Measurements from ENCODE around the gene POTEH.
"Not testable (repeated sequence)": the region's sequence is repeated elsewhere in the genome, so short reads cannot be mapped to it uniquely, and the experiment has no call there.

Gene POTEH

DNA sequence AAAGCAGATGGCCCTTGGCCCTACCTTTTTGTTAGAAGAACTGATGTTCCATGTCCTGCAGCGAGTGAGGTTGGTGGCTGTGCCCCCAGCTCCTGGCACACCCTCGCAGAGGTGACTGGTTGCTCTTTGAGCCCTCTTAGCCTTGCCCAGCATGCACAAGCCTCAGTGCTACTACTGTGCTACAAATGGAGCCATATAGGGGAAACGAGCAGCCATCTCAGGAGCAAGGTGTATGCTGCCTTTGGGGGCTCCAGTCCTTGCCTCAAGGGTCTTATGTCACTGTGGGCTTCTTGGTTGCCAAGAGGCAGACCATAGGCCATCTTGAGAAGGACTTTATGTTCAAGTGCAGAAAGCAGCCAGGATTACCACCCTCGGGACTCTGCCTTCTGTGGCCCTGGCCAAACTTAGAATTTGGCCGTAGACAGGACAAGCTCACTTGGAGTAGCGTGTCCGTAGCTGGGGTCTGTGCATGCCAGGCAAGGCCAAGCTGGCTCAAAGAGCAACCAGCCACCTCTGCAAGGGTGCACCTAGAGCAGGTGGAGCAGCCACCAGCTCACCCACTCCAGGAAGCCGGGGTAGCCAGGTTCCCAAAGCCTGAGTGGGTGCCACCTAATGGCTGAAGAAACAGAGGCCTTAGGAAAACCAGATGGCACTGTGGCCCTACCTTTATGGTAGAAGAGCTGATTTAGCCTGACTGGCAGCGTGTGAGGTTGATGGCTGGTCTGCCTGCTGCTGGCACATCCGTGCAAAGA lies 48.5 kb downstream of the POTEH start:
- DNase-seq (ENCODE audit: low read depth): not testable (repeated sequence)

DNA sequence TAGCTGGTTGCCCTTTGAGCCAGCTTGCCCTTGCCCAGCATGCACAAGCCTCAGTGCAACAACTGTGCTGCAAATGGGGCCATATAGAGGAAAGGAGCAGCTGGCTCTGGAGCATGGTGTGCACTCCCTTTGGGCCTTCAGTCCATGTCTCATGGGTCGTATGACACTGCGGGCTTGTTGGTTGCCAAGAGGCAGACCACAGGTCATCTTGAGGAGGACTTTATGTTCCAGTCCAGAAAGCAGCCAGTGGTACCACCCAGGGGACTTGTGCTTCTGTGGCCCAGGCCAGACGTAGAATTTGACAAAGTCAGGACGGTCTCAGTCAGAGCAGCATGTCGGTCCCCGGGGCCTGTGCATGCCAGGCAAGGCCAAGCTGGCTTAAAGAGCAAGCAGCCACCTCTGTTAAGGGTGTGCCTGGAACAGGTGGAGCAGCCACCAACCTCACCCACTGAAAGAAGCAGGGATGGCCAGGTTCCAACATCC lies 49.1 kb downstream of the POTEH start:
- not testable (repeated sequence) for DNase-seq (ENCODE audit: low read depth)

DNA sequence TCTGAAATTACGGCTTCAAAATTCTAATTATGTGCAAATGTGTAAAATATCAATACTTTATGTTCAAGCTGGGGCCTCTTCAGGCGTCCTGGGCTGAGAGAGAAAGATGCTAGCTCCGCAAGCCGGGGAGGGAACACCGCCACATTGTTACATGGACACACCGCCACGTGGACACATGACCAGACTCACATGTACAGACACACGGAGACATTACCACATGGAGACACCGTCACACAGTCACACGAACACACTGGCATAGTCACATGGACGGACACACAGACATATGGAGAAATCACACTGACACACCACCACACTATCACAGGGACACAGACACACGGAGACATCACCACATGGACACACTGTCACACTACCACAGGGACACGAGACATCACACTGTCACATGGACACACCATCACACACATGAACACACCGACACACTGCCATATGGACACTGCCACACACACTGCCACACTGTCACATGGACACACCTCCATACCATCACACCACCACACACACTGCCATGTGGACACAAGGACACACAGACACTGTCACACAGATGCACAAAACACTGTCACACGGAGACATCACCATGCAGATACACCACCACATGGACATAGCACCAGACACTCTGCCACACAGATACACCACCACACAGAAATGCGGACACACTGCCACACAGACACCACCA lies 58.0 kb downstream of the POTEH start:
- DNase-seq (ENCODE audit: low read depth): not testable (repeated sequence)

DNA sequence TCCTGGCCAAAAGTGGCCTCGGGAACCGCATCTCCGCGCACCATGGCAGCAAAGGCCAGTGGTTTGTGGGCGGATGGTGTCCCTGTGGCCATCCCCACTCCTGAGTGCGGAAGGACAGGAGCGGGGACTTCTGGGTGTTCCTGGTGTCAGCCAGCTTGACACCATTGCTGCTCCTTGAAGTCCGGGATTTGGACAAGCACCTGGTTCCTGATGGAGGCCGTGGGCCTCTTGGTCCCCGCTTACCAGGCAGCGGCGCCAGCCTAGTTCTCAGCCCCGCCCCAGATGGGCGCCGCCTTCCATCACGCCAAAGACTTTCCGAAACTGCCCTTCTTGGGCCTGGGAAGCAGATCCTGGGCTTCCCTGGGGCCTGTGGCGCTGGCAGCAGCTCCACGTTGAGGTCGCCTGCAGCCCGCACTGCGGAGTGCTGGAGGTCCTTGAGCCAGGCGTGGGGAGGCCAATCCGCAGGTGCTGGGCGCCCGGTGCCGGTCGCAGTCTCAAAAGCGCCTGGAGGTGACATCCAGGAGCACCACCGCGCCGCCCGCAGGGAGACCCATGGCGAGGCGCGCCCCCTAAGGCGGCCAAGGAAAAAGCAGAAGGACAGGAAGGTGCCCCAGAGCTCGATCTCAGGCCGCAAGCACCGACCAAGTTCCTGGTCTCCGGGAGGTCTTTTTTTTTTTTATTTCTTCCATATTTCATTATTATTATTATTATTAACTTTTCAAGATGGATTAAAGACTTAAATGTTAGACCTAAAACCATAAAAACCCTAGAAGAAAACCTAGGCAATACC lies 59.5 kb downstream of the POTEH start:
- DNase-seq (ENCODE audit: low read depth): not testable (repeated sequence)

DNA sequence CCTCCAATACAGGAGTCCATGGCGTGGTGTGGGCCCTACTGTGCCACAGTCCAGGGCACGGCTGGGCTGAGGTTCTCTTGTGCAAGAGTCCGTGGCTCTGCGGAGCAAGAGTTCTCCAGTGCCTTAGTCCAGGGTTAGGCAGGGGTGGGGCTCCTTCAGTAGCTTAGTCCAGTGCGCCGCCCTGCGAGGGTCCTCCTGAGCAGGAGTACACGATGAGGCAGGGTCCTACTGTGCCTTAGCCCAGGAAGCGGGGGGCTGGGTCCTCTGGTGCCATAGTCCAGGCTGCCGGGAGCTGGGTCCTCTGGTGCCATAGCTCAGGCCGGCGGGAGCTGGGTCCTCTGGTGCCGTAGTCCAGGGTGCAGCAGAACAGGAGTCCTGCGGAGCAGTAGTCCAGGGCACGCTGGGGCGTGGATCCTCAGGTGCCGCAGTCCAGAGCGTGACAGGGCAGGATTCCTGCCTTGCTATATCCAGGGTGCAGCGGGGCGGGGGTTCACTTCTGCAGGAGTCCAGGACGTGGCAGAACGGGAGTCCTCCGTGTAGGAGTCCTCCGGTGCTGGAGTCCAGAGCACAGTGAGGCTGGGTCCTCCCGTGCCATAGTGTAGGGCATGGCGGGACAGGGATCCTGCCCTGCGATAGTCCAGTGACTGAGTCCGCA lies 69.7 kb downstream of the POTEH start:
- DNase-seq (ENCODE audit: low read depth): not testable (repeated sequence)

DNA sequence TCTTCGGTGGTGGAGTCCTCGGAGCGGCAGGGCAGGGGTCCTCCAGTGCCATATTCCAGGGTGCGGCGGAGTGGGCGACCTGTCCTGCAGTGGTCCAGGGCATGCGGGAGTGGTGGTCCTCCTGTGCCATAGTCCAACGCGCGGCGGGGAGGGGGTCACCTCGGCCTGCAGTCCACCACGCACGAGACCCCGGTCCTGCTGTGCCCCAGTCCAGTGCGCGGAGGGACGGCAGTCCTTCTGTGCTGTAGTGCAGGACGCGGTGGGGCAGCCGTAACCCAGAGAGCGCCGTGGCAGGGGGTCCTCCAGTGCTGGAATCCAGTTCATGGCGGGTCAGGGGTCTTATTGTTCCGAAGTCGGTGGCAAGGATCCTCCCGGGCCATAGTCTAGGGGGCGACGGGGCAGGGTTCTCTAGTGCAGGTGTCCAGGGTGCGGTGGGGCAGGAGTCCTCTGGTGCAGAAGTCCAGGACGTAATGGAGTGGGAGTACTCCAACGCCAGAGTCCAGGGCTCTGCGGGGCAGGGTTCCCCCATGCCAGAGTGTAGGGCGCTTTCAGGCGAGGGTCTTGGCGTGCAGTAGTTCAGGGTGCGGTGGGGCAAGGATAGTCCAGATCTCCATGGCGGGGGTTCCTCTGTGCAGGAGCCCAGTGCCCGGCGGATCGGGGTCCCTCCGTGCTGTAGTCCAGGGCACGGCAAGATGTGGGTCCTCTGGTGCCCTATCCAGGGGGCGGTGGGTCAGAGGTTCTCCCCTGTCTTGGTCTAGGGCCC lies 70.7 kb downstream of the POTEH start:
- not testable (repeated sequence) for DNase-seq (ENCODE audit: low read depth)

DNA sequence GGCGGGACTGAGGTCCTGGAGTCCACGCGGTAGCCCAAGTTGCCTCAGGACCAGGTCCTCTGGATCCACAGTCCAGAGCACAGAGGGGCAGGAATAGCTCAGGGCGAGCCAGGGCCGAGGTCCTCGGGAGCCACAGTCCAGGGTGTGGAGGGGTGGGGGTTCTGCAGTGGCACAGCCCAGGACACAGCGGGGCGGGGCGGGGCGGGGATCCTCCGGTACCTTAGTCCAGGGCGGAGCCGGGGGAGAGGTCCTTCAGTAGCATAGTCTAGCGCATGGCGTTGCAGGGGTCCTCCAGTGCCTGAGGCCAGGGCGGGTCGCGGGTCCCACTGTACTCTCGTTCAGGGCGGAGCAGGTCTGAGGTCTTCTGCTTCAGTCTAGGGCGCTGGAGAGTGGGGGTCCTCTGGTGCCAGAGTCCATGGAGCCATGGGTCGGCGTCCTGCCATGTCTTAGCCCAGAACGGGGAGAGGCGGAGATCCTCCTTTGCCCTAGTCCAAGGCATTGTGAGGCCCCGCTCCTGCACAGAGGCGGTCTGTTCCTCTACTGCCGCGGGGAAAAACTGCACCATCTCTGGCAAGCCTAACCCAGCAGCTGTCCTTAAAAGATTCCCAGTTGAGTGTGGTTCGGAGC lies 71.4 kb downstream of the POTEH start:
- DNase-seq (ENCODE audit: low read depth): not testable (repeated sequence)

DNA sequence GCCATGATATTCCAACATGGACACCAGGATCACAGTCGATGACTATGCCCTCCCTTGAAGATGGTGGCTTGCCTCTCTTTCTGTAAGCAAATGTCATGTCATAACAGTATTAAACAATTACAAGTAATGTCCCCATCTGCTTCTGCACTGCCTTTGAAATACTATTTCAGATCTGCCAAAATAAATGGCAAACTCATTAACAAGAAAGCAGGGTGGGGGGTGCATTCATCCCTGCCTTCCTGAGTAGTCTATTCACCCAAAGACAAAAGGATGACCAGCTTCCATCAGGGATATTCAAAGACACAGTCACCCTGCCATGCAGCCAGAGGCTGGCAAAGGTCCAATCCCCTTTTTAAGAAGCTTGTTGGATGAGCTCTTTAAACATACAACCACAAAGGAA lies 73.7 kb downstream of the POTEH start:
- not testable (repeated sequence) for DNase-seq (ENCODE audit: low read depth)

Data from HS-5 (cell line).